Measurements from ENCODE around the gene ARHGAP22.

The ARHGAP22 gene

DNA sequence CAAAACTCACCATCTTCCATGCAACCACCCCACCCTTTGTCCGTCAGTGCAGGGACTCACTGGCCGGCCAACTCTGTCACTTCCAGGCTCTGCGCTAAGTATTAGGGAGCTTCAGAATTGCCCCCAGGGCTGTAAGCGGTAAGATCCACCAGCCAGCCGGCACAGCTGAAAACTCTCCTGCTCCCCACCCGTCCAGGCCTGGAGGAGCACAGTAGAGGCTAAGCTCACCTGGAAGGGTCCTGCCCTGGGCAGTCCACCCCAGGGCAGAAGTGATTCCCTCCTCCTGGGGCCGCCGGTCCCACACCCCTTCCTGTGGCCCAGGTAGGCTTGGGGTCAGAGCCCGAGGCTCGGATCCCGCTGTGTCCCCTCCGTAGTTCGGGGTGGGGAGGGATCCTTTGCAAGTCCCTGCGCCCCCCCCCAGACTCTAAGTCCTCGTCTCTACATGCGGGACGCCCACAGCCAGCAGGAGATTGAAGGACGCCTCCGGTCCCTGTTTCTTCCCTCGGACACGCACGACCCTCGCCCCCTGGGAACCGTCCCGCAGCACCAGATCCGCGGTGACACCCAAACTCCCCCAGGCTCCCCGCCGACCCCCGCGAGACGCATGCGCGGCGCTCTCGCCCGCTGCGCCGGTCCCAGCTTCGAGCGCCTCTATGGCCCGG is 138.9 kb downstream of the ARHGAP22 start:
- DNase-seq (ENCODE audit: low read depth in 2 of 2, low spot score in 1 of 2), result no peak

DNA sequence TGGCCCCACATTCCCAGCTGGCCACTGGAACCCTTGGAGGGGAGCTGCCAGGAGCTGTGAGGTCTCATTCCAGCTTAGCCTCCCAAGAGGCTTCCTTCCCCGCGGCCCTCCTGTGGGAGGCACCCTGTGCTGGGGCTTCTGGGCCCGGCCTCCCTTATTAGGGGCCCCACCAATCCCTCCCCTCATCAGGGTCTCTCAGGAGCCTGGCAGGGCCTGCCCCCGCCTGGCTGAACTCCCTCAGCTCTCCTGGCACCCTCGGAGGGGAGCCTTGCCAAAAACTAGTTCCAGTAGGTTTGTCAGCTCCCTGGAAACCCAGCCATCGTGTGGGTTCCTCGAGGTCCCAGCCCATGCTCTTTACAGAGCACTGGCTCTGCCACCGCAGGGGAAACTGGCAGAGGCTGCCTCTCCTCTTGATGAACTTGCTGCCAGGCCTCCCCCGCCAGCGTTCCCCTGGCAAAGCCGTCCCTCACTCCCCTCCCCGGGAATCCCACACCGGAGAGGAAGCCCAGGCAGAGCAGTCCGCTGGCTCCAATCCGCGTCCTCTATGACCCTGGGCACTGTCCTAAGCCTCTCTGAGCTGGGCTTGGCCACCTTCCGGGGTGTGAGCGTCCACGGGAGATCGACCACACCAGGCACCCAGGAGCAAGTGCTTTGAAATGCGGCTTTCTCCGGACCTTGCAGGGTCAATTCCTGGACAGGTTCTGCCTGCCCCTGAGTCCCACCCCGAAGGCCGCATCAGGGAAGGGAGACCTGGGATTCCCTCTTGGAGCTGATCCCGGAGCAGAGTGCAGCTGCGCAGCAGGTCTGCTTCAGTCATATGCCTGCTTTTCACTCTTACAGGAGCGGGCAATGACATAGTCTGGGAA is 139.8 kb downstream of the ARHGAP22 start:
- no peak for DNase-seq (ENCODE audit: low read depth in 2 of 2, low spot score in 1 of 2)

DNA sequence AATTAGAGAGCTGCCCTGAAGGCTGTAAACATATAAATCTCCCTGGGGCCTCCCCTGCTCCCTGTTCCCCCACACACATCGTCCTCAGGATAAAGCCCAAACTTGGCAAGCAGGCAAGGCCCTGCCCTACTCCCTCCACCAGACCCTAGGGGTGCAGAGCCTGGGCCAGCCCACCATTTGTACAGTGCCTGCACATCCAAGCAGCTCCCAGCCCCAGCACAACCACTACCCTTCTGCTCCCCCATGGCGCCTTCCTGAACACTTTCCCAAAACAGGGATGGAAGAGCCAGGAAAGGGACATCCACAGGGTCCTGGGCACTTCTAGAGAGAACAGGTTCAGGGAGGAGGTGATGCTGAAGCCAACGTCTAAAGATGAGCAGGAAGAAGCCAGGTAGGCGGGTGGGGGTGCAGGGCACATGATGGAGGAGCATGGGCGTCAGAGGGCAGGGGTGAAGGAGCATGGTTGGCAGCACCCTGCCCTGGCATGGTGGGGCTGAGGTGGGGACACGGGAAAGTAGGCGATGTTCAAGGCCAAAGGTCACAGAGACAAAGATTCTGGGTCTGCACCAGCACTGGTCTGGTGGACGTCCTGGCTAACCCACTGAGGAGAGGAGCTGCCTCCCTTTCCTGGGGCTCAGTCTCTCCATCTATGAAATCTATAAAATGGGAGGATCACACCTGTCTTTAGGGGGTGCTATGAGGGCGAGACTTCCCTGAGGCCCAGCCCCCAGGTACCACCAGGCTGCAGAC is 140.6 kb downstream of the ARHGAP22 start:
- DNase-seq (ENCODE audit: low read depth in 2 of 2, low spot score in 1 of 2), result no peak

DNA sequence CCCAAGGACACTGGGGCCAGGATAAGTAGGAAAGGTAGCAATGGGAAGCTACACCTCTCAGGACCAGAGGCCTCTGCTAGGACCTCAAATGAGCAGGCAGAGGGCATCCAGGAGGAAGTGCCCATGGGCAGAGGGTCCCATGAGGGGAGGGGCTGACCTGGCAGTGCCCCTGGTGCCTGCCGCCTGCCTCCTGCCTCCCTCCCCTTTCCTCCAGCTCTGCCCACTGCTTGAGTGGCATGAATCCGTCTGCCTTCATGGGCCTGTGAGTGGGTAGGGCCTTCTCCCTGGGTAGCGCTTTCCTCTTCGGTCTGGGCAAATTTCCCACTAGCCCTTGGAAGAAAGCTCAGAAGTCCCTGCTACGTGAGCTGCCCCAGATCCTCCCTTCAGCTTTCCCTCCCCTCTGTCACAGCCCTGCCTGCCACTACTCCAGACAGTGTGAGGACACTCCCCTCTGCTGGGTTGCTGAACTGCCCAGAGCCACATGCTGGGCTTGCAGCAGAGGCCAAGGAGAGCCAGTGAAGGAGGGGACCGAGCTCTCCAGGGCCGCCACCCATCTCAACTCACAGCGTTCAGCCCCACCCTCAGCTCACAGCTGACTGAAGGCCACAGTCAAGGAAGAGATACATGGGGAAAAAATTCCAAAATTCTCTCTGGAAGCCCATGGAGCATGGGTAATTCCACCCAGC is 141.4 kb downstream of the ARHGAP22 start:
- no peak for DNase-seq (ENCODE audit: low read depth in 2 of 2, low spot score in 1 of 2)

DNA sequence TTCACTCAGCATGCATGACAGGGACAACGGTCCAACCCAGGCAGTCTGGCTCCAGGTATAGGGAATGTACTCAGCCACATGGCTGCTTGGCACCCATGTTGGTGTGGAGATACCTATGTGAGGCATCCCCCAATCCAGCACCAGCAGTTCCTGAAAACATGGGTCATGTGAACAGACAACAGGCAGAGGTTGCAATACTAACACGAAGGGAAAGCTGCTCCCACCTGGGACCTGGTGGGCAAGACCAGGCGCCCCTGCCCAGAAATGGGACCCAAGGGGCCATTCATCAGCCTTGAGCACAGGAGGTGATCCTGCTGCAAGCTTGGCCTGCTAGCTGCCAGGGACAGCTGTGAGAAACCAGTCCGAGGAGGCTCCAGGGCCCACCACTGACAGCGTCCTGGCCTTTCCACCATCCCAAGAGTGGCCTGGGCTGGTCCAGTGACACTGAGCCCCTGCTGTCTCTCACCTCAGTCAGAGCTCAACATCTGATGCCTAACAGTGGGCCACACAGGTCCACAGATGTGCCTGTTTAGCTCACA is 142.3 kb downstream of the ARHGAP22 start:
- no peak for DNase-seq (ENCODE audit: low read depth in 2 of 2, low spot score in 1 of 2)

DNA sequence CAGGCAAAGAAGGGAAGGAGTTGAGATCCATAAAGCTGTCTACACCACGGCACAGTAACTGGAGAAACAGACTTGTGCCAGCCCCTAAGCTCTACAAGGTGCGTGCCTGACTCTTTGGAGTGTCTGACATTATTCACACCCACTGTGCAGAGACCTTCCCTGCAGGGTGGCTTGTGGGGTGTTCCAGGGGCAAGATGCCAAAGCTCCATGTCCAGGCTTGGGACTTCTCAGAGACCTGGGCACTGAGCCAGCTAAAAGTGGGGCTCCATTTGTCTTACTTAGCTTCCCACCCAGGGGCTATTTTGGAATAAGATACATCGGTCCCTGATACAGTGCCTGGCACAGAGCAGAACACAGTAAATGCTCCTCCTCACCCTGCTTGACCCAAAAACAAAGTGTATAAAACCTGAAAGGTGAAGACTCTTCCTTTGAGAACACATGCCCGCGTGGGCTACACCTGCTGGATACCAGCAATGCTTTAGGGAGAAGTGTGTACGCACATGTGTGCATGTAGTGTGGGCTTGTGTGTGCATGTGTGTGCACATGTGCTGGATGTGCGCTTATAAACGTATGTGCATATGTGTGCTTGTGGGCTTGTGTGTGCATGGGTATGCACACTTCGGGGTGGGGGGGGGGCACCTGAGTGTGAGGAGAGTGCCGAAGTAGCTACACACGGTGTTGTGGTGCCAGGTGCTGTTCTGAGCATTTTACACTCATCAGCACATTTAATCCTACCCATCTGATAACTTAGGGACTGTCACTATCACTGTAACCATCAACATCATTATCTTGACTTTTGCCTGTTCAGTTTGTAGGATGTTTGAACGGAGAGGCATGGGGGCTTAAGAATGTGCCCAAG is 143.0 kb downstream of the ARHGAP22 start:
- DNase-seq (ENCODE audit: low read depth in 2 of 2, low spot score in 1 of 2), result no peak

DNA sequence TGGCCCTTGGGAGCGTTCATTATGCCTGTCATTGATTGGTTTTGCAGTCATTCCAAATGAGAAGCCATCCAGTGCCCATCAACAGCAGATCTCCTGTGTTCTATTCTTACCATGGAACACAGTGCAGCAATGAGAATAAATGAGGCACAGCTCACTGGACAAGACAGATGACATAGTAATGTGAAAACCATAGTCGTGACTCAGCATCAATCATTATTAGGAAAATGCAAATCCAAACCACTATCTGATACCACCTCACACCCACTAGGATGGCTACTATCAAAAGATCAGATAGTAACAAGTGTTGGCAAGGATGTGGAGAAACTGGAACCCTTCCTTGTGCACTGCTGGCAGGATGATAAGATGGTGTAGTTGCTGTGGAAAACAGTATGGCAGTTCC is 144.7 kb downstream of the ARHGAP22 start:
- DNase-seq (ENCODE audit: low read depth in 2 of 2, low spot score in 1 of 2), result no peak

DNA sequence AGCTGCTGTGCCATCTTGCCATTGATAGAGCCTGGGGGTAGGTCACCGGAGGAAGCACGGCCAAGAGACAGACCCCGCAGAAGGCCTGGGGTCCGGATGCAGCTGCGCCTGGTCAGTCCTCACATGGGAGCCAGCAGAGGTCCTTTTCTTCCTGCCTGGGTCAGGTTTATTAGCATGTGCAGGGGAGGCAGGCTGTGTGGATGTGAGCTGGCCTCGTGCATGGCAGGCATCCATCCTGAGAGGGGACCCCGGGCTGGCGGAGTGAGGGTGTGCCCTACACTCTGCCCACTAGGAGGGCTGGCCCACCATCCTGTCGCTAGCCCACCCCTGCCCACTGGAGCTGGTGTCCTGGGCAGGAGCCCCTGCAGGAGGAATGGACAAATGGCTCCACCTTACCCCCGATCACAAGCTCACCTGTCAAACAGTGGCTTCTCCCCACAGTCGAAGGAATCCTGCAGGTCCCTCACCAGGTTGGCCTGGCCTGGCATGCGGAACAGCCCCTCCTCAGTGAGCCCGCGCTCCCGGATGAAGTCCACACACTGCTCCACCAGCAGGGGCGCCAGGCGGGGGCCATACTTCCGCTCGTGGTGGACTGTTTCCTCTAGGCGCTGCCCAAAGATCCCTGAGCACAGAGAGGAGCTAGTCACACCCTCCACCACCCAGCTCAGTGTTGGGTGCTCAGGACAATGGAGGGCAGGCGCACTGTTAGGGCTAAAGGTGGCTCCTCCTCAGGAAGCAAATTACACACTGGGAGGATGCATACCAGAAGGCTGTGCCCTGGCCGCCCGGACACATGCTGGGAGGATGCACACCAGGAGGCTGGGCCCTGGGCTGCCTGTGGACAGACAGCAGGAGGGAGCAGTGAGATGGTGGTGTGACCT is 145.4 kb downstream of the ARHGAP22 start:
- DNase-seq (ENCODE audit: low read depth in 2 of 2, low spot score in 1 of 2), result no peak

DNA sequence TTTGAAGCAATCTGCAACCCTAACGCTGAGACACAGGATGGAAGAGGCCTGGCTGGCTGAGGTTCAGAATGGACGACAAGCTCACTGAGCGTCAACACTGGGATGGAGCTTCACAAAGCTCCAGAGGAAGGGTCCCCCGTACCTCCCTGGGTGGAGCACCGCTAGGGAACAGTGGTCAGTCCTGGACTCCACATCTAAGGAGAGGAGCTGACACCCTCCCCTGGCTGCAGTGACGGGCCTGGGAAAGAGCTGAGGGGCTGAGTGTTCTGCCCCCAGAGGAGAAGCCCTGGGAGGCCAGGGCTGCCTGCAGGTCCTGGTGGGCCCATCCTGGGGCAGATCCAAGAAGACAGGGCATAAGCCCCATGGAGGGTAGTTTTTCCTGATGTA is 146.2 kb downstream of the ARHGAP22 start:
- no peak for DNase-seq (ENCODE audit: low read depth in 2 of 2, low spot score in 1 of 2)

DNA sequence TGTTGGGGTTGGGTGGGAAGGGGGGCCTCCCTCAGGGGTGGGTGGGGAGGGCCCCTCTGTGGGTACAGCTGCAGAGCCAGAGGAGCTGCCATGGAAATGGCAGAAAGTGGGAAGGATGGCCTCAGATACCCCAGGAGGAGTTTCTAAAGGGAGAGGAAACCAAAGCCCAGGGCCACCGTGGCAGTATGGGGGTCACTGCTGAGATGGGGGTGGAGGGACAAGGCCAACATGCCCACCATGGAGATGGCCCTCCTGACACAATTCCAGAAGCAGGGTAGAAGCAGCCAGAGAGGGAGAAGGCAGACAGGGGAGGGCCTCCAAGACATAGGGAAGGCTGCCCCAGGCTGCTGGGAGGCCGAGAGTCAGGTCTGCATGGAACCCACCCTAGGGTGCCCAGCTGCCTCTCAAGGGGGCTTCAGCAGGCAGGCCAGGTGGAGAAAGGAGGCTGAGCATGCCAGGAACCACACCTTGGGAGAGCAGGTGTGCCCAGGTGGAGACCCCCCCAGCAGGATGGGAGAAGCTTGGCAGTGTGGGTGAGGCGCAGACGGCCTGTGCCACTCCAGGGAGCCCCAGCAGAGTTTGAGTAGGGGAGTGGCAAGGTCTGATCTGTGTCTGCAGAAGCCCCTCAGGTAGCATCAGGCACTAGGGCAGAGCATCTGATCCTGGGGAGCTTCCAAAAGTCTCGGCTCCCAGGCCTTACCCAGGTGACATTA is 146.8 kb downstream of the ARHGAP22 start:
- DNase-seq (ENCODE audit: low read depth in 2 of 2, low spot score in 1 of 2), result no peak

DNA sequence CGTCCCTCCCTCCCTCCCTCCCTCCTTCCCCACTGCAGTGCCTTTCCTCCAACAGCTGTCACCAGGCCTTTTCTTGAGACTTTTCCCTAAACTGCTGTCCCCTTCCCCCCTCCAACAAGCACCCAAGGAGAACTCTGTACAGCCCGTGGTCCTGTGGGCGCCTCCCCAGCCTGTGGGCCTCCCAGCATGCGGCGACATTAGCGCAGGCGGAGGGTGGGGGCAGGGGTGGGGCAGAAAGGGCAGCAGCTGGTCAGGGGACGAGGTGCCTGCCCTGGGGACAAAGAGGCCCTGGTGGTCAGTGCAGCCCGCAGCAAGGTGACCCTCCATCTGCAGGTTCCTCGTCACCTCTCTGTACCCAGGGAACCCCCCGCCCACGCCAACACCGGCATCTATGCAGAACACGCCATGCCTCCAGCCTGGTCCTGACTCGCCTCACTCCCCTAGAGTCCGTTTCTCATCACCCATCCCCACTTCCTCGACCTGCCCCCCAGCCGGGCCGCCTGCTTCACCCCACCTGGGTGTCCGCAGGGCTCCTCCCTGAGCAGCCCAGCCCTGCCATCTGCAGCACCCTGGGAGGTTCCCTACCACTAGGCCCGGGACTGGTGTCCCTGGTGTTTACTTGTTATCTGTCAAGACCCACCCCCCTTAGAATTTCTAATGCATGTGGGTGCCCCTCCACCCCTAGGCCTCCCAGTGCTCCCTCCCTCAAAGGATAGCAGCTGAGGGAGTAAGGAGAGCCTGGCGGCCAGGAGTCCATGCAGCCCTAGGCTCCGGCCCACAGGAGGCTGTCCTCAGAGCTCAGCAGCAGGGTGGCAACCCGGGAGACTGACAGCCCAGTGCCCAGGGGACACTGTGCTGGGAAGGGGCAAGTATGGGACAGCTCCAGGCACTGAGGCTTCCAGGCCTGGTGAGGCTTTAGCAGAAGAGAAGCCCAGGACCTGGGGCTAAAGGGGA is 147.8 kb downstream of the ARHGAP22 start:
- DNase-seq (ENCODE audit: low read depth in 2 of 2, low spot score in 1 of 2), result no peak

DNA sequence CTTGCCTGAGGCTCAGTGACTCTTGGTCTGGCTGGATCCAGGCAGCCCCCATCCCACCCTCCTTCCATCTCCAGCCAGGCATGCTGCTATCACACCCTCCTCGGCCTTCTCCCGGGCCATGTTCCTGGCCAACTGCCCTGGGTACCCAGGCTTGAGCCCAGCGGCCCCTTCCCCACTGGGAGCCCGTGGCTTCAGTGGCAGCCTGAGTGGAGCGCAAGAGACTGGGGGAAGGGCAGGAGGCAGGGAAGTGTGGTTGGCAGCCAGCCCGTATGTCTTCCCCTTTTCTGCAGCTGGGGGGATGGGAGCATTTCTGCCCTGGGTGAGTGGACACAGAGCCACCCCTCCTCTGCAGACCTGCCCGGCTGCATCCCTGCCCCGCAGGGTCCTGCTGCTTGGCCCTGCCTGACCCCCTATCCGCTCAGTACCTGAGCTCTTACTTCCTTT is 148.5 kb downstream of the ARHGAP22 start:
- no peak for DNase-seq (ENCODE audit: low read depth in 2 of 2, low spot score in 1 of 2)

DNA sequence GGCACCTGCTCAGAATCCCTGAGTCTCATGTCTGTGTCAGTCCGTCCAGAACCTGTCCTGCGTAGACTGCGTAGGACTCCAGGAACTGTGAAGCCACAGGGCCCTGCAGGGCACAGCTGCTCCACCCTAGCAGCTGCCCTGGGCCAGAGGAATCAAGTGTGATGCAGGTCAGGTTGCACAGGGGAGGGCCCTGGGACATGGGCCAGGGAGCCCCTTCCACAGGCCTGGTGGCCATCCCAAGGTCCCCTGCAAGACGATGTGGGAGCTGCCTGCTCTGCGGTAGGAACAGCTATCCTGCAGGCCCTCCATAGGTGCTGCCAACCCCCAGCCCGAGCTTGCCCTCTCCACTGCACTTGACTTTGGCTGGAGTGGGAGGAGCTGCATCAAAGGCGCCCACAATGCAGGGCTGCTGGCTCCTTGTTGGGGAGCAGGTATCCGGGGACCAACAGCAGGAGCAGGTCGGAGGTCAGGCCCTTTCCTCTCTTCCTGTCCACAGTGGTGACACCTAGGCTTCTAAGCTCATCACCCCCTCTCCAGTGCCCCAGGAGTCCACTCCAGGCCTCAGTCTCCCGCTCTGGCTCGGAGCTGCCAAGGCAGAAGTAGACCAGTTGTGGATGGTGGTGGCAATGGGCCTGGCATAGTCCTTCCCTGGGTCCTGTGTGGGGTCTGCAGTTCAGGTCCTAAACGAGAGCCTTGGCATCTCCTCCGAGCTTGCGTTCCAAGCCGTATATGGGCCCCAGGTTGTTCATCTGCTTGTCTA is 149.3 kb downstream of the ARHGAP22 start:
- DNase-seq (ENCODE audit: low read depth in 2 of 2, low spot score in 1 of 2), result no peak

DNA sequence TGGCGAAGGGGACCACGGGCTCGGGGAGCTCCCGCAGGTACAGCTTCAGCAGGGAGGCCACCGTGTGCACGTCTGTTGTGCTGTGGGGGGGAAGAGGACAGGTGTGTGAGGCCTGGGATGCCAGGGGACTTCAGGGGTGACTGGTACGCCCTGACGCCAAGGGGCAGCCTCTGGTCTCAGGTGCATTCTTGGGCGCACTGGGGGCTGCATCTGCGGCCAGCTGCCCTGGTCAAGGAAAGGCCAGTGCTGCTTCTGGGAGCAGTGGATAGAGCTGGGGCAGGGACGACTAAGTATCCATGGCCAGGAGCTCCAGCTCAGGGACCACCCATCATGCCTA is 149.8 kb downstream of the ARHGAP22 start:
- DNase-seq (ENCODE audit: low read depth in 2 of 2, low spot score in 1 of 2), result no peak

DNA sequence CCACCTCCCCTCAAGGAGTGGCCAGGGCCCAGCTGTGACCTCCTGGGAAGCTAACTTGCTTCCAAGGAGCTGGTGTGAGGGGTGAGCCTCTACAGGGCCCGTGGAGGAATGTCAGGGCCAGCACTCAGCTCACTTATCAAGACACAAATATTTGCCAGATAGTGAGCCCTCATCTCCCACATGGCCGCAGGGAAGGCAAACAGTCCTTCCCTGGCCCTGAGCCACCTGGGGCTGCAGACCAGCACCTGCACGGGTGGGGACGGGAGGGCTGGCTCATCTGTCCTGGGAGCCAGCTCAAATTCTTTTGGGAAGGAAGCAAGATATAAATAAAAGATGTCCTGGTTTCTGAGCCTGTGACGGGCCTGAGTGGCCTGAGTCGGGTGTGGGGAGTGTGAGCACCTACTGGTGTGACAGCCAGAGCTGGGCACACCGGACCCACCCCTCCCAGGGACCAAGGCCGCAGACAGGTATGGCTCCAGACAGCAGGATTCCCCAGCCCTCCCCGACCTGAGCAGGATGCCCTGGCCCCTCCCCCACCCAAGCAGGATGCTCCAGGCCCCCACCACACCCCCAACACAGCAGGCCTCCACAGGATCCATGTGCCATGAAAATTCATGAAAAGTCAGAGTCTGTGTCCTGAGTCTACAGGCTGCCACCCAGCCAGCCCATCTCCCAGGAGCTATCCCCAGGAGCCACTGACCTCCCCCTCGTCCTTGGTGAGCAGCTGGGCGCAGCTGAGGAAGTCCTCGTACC is 150.4 kb downstream of the ARHGAP22 start:
- no peak for DNase-seq (ENCODE audit: low read depth in 2 of 2, low spot score in 1 of 2)
